ENCODE measurements around the gene PKNOX2.

PKNOX2 gene

GRCh38 chr11:125441648-125442410 is 277.3 kb downstream of the PKNOX2 start:
- DNase-seq (ENCODE audit: low read depth in 2 of 2), result no peak

- DNase-seq (ENCODE audit: low read depth in 2 of 2), result no peak
These were observed 278.4 kb downstream of the PKNOX2 start for GRCh38 chr11:125442946-125443345.

GRCh38 chr11:125443767-125444311 is 279.3 kb downstream of the PKNOX2 start:
- no peak for DNase-seq (ENCODE audit: low read depth in 2 of 2)

GRCh38 chr11:125445731-125446130 is 281.2 kb downstream of the PKNOX2 start:
- no peak for DNase-seq (ENCODE audit: low read depth in 2 of 2)

GRCh38 chr11:125446279-125446678 is 281.7 kb downstream of the PKNOX2 start:
- DNase-seq (ENCODE audit: low read depth in 2 of 2), result no peak

GRCh38 chr11:125447721-125448120 is 283.2 kb downstream of the PKNOX2 start:
- no peak for DNase-seq (ENCODE audit: low read depth in 2 of 2)

- no peak for DNase-seq (ENCODE audit: low read depth in 2 of 2)
These were observed 283.6 kb downstream of the PKNOX2 start for GRCh38 chr11:125448136-125448535.

GRCh38 chr11:125449565-125449964 is 285.0 kb downstream of the PKNOX2 start:
- no peak for DNase-seq (ENCODE audit: low read depth in 2 of 2)

- DNase-seq (ENCODE audit: low read depth in 2 of 2), result no peak
These were observed 287.0 kb downstream of the PKNOX2 start for GRCh38 chr11:125451400-125452124.

GRCh38 chr11:125452125-125452470 is 287.5 kb downstream of the PKNOX2 start:
- DNase-seq (ENCODE audit: low read depth in 2 of 2), result no peak

GRCh38 chr11:125454047-125454446 is 289.5 kb downstream of the PKNOX2 start:
- no peak for DNase-seq (ENCODE audit: low read depth in 2 of 2)

- no peak for DNase-seq (ENCODE audit: low read depth in 2 of 2)
These were observed 291.3 kb downstream of the PKNOX2 start for GRCh38 chr11:125455851-125456250.

GRCh38 chr11:125457814-125458343 is 293.3 kb downstream of the PKNOX2 start:
- DNase-seq (ENCODE audit: low read depth in 2 of 2), result no peak

- no peak for DNase-seq (ENCODE audit: low read depth in 2 of 2)
These were observed 295.7 kb downstream of the PKNOX2 start for GRCh38 chr11:125460275-125460674.

GRCh38 chr11:125463590-125464269 is 299.2 kb downstream of the PKNOX2 start:
- DNase-seq (ENCODE audit: low read depth in 2 of 2), result no peak

- DNase-seq (ENCODE audit: low read depth in 2 of 2), result no peak
These were observed 299.7 kb downstream of the PKNOX2 start for GRCh38 chr11:125464270-125464662.

- no peak for DNase-seq (ENCODE audit: low read depth in 2 of 2)
These were observed 300.1 kb downstream of the PKNOX2 start for GRCh38 chr11:125464666-125465065.

GRCh38 chr11:125465255-125465654 is 300.7 kb downstream of the PKNOX2 start:
- no peak for DNase-seq (ENCODE audit: low read depth in 2 of 2)

GRCh38 chr11:125465701-125466100 is 301.1 kb downstream of the PKNOX2 start:
- DNase-seq (ENCODE audit: low read depth in 2 of 2), result no peak

- no peak for DNase-seq (ENCODE audit: low read depth in 2 of 2)
These were observed 303.5 kb downstream of the PKNOX2 start for GRCh38 chr11:125468025-125468424.

- DNase-seq (ENCODE audit: low read depth in 2 of 2), result no peak
These were observed 304.3 kb downstream of the PKNOX2 start for GRCh38 chr11:125468852-125469251.

GRCh38 chr11:125470355-125470754 is 305.8 kb downstream of the PKNOX2 start:
- DNase-seq (ENCODE audit: low read depth in 2 of 2), result no peak

All from stimulated activated CD8-positive, alpha-beta memory T cell treated with anti-CD3 and anti-CD28 coated beads, Interleukin-2, amount 100 ng/mL, for 48 hours (primary cell).